Measurements from ENCODE around the gene OR6F1. TPM values are rescaled to one million over a fixed set of nuclear protein-coding genes. Genes with fewer than 3 reads are reported as not detected.

The OR6F1 gene
- total RNA-seq, 1 donor from 2014 or later, result not detected

DNA sequence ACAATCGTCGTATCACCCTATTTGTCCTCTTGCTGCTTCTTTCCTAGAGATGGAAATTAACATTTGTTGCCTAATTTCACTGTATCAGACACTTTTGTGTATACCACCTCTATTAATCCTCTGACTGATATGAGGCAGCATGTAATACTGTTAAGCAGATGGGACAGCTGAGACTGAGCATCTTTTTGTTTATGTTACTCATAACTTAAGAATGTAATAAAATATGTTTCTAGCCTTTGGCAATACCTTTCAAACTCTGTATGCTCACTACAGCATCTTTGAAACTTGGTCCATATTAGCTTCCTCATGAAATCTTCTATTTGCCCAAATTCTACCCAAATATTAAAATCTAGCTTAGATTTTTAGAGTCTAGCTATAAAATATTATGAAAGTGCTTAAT is 24.3 kb upstream of the OR6F1 start:
- no peak overlapping the region for H3K4me3 Mint-ChIP-seq (ENCODE audit: unreplicated experiment)
- H3K27ac Mint-ChIP-seq (ENCODE audit: unreplicated experiment), result peak overlapping the region; percentile 37
- H3K4me2 ChIP-seq (ENCODE audit: low read length), result no peak overlapping the region
- no peaks in the 10 kb centered on the region for H3K9me3 ChIP-seq (ENCODE audit: insufficient read depth, low read depth, low read length)
- TF ChIP-seq EZH2 (IDR thresholded peaks at IDR 0.05; ENCODE audit: insufficient read depth, low read length), result no peak
- TF ChIP-seq, protein P1, sequence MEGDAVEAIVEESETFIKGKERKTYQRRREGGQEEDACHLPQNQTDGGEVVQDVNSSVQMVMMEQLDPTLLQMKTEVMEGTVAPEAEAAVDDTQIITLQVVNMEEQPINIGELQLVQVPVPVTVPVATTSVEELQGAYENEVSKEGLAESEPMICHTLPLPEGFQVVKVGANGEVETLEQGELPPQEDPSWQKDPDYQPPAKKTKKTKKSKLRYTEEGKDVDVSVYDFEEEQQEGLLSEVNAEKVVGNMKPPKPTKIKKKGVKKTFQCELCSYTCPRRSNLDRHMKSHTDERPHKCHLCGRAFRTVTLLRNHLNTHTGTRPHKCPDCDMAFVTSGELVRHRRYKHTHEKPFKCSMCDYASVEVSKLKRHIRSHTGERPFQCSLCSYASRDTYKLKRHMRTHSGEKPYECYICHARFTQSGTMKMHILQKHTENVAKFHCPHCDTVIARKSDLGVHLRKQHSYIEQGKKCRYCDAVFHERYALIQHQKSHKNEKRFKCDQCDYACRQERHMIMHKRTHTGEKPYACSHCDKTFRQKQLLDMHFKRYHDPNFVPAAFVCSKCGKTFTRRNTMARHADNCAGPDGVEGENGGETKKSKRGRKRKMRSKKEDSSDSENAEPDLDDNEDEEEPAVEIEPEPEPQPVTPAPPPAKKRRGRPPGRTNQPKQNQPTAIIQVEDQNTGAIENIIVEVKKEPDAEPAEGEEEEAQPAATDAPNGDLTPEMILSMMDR (IDR thresholded peaks at IDR 0.05; ENCODE audit: insufficient read depth, low read depth, low read length), result no peak
- no peaks in the 10 kb centered on the region for H4K20me1 ChIP-seq (ENCODE audit: insufficient read depth, low read length)
- no peak overlapping the region for H2AFZ ChIP-seq (ENCODE audit: low read depth, low read length)
- no peaks in the 10 kb centered on the region for H3K36me3 ChIP-seq (ENCODE audit: insufficient read depth, low read length)
- peaks cover 6% of the 10 kb centered on the region for H3K9me3 Mint-ChIP-seq (ENCODE audit: unreplicated experiment)
- H3K36me3 Mint-ChIP-seq (ENCODE audit: low read depth, unreplicated experiment), result no peaks in the 10 kb centered on the region
- peaks cover 13% of the 10 kb centered on the region for H3K4me1 Mint-ChIP-seq (ENCODE audit: low read depth, unreplicated experiment)
- no peak overlapping the region for H3K27ac ChIP-seq (ENCODE audit: low read depth, low read length)
- no peaks in the 10 kb centered on the region for H3K27me3 ChIP-seq (ENCODE audit: insufficient read depth, low read length)
- H3K4me3 ChIP-seq (ENCODE audit: insufficient read depth, low read depth, low read length), result no peak overlapping the region
- H3K9ac ChIP-seq (ENCODE audit: low read length), result no peak overlapping the region
- H3K79me2 ChIP-seq (ENCODE audit: insufficient read depth, low read length), result no peaks in the 10 kb centered on the region
- no peak for FAIRE-seq
- DNase-seq (ENCODE audit: low read depth), result no peak
- peaks cover 3% of the 10 kb centered on the region for H3K4me1 ChIP-seq (ENCODE audit: insufficient read depth, low read length)
- no peaks in the 10 kb centered on the region for H3K27me3 Mint-ChIP-seq (ENCODE audit: low read depth, unreplicated experiment)

- Mint-ChIP-seq H3K4me3 (ENCODE audit: unreplicated experiment) (no peak within 1 kb of the TSS), H3K27ac (ENCODE audit: unreplicated experiment) (peak within 1 kb of the TSS; percentile 15), H3K27me3 (ENCODE audit: low read depth, unreplicated experiment) (no peaks in the 10 kb centered on the region), H3K36me3 (ENCODE audit: low read depth, unreplicated experiment) (no peaks in the 10 kb centered on the region), H3K9me3 (ENCODE audit: unreplicated experiment) (peaks cover 6% of the 10 kb centered on the region), H3K4me1 (ENCODE audit: low read depth, unreplicated experiment) (peaks cover 13% of the 10 kb centered on the region)
- Histone ChIP-seq H3K4me2 (ENCODE audit: low read length) (no peak within 1 kb of the TSS), H3K9me3 (ENCODE audit: insufficient read depth, low read depth, low read length) (no peaks in the 10 kb centered on the region), H3K79me2 (ENCODE audit: insufficient read depth, low read length) (no peaks in the 10 kb centered on the region), H3K27me3 (ENCODE audit: insufficient read depth, low read length) (no peaks in the 10 kb centered on the region), H3K27ac (ENCODE audit: low read depth, low read length) (no peak within 1 kb of the TSS), H3K36me3 (ENCODE audit: insufficient read depth, low read length) (no peaks in the 10 kb centered on the region), H3K4me1 (ENCODE audit: insufficient read depth, low read length) (peaks cover 3% of the 10 kb centered on the region), H2AFZ (ENCODE audit: low read depth, low read length) (no peak within 1 kb of the TSS), H3K9ac (ENCODE audit: low read length) (no peak within 1 kb of the TSS), H3K4me3 (ENCODE audit: insufficient read depth, low read depth, low read length) (no peak within 1 kb of the TSS), H4K20me1 (ENCODE audit: insufficient read depth, low read length) (no peaks in the 10 kb centered on the region)
- no peak for FAIRE-seq
- no peak for TF ChIP-seq EZH2 (IDR thresholded peaks at IDR 0.05; ENCODE audit: insufficient read depth, low read length)
- TF ChIP-seq, protein P1 (IDR thresholded peaks at IDR 0.05; ENCODE audit: insufficient read depth, low read depth, low read length), result no peak
- DNase-seq (ENCODE audit: low read depth), result no peak
These were observed 21.9 kb upstream of the OR6F1 start, which contains the start of gene OR14K1 for GRCh38 chr1:247738315-247738714. TSS of gene OR14K1 (plus strand) at chr1:247738615. CDS start at chr1:247738615, 0 bp downstream.

- no peak overlapping the region for H2AFZ ChIP-seq (ENCODE audit: low read depth, low read length)
- H3K9me3 ChIP-seq (ENCODE audit: insufficient read depth, low read depth, low read length), result peaks cover 12% of the 10 kb centered on the region
- TF ChIP-seq, protein P1 (IDR thresholded peaks at IDR 0.05; ENCODE audit: insufficient read depth, low read depth, low read length), result no peak
- no peak for TF ChIP-seq EZH2 (IDR thresholded peaks at IDR 0.05; ENCODE audit: insufficient read depth, low read length)
- Mint-ChIP-seq H3K4me3 (ENCODE audit: unreplicated experiment) (no peak overlapping the region), H3K4me1 (ENCODE audit: low read depth, unreplicated experiment) (no peaks in the 10 kb centered on the region), H3K27ac (ENCODE audit: unreplicated experiment) (no peak overlapping the region), H3K36me3 (ENCODE audit: low read depth, unreplicated experiment) (no peaks in the 10 kb centered on the region), H3K27me3 (ENCODE audit: low read depth, unreplicated experiment) (no peaks in the 10 kb centered on the region), H3K9me3 (ENCODE audit: unreplicated experiment) (no peaks in the 10 kb centered on the region)
- H3K4me2 ChIP-seq (ENCODE audit: low read length), result no peak overlapping the region
- H4K20me1 ChIP-seq (ENCODE audit: insufficient read depth, low read length), result no peaks in the 10 kb centered on the region
- H3K27me3 ChIP-seq (ENCODE audit: insufficient read depth, low read length), result no peaks in the 10 kb centered on the region
- no peaks in the 10 kb centered on the region for H3K36me3 ChIP-seq (ENCODE audit: insufficient read depth, low read length)
- no peak overlapping the region for H3K9ac ChIP-seq (ENCODE audit: low read length)
- no peak overlapping the region for H3K4me3 ChIP-seq (ENCODE audit: insufficient read depth, low read depth, low read length)
- H3K79me2 ChIP-seq (ENCODE audit: insufficient read depth, low read length), result no peaks in the 10 kb centered on the region
- FAIRE-seq (no peak), DNase-seq (ENCODE audit: low read depth) (no peak)
- no peaks in the 10 kb centered on the region for H3K4me1 ChIP-seq (ENCODE audit: insufficient read depth, low read length)
- no peak overlapping the region for H3K27ac ChIP-seq (ENCODE audit: low read depth, low read length)
These were observed 4.8 kb upstream of the OR6F1 start for GRCh38 chr1:247721222-247721621.

Data from astrocyte (in vitro differentiated cells and primary cell).